ENCODE measurements around the gene YWHAH.

- TF ChIP-seq POLR2AphosphoS5 (IDR thresholded peaks at IDR 0.05; ENCODE audit: low read depth): no peak
- TF ChIP-seq CTCF (IDR thresholded peaks at IDR 0.05; ENCODE audit: insufficient read depth, low read length): no peak
Measured at GRCh38 chr22:32005453-32005852, 61.1 kb downstream of the YWHAH start.

Data from HL-60 (cell line).